HCT116 (cell line): ENCODE measurements around the gene CTIF. TPM values are rescaled to one million over a fixed set of nuclear protein-coding genes. Genes with fewer than 3 reads are reported as not detected.

Source experiments
- ATAC-seq: fragments of 200-7000 bp; cut with Tn5 transposase; 2 replicates; pipeline ENCODE4 v1.9.1; 2020; ENCODE audit warnings: mild to moderate bottlenecking, moderate library complexity
- BruUV-seq: library from RNA; stranded (reverse); fragments of 400-500 nt; replicated peaks from 2 replicates; lab custom pipeline; 2021; lab: Mats Ljungman, UMichigan
- CTCF ChIA-PET: fragments of 300-600 bp; sonication (Branson Sonifier 250); formaldehyde crosslinking; loops from one replicate; lab custom pipeline; 2021; ENCODE audit warnings: antibody characterized with exemption; lab: Charles Lee
- POLR2A ChIA-PET: fragments of 300-600, 350-600 bp; sonication (Branson Sonifier 250); formaldehyde crosslinking; loops from one replicate; lab custom pipeline; 2021; ENCODE audit warnings: antibody characterized with exemption; lab: Charles Lee
- RAD21 ChIA-PET, 2 experiments: fragments of 300-600 bp; sonication (Branson Sonifier 250); formaldehyde crosslinking; loops; one replicate each; lab custom pipeline; 2023; ENCODE audit warnings: low total read pairs in 2 of 2; ENCODE audit not compliant: uncharacterized antibody in 2 of 2, unreplicated experiment in 2 of 2, low non-redundant PET in 1 of 2; lab: Charles Lee
- DNase-seq: peaks from one replicate; pipeline ENCODE4 v3.0.0-alpha.2; 2010; ENCODE audit warnings: low read depth, low spot score
- H2AFZ ChIP-seq: fragments of 200-600 bp; shearing (Covaris generic), sonication (generic); 2 replicates; pipeline ENCODE4 v1.6.1; 2017; ENCODE audit warnings: low read depth, mixed run types, mixed read lengths, antibody characterized with exemption, low read length; ENCODE audit not compliant: poor library complexity, severe bottlenecking
- H3K27ac ChIP-seq: 2 replicates; pipeline ENCODE4 v1.5.1; 2012; ENCODE audit warnings: low read depth, low read length
- H3K27me3 ChIP-seq: fragments of 200-600 bp; sonication (generic); 2 replicates; pipeline ENCODE4 v1.6.1; 2016; ENCODE audit warnings: mixed run types, low read length, mixed read lengths; ENCODE audit not compliant: insufficient read depth
- H3K36me3 ChIP-seq, 2 experiments: fragments of 200-500 bp in 1 of 2; fragments of 200-600 bp in 1 of 2; sonication (Bioruptor generic) in 1 of 2; sonication (generic) in 1 of 2; 2 replicates each; pipeline versions ENCODE4 v1.5.1 to v1.6.1; 2014 to 2016; ENCODE audit warnings: low read length in 2 of 2, inconsistent platforms in 1 of 2, mixed read lengths in 1 of 2, mixed run types in 1 of 2; ENCODE audit not compliant: insufficient read depth in 2 of 2, control insufficient read depth in 1 of 2
- H3K4me1 ChIP-seq, 2 experiments: fragments of 200-600 bp in 1 of 2; sonication (generic) in 1 of 2; 2 replicates each; pipeline versions ENCODE4 v1.5.1 to v1.6.1; 2012 to 2017; ENCODE audit warnings: low read length in 2 of 2, inconsistent platforms in 1 of 2, mild to moderate bottlenecking in 1 of 2, mixed read lengths in 1 of 2, mixed run types in 1 of 2, moderate library complexity in 1 of 2; ENCODE audit not compliant: insufficient read depth in 2 of 2, control insufficient read depth in 1 of 2
- H3K4me2 ChIP-seq: fragments of 200-600 bp; sonication (generic); 2 replicates; pipeline ENCODE4 v1.6.1; 2017; ENCODE audit warnings: mixed run types, low read length, mixed read lengths
- H3K4me3 ChIP-seq, 2 experiments: fragments of 200-600 bp in 1 of 2; sonication (generic) in 1 of 2; replicated peaks in 1 of 2; 2 replicates each; pipeline ENCODE4 v1.5.1; 2011 to 2016; ENCODE audit warnings: low read length in 2 of 2, control low read depth in 1 of 2, low read depth in 1 of 2, mild to moderate bottlenecking in 1 of 2, mixed read lengths in 1 of 2, mixed run types in 1 of 2
- H3K79me2 ChIP-seq: fragments of 200-600 bp; sonication (generic); 2 replicates; pipeline ENCODE4 v1.6.1; 2017; ENCODE audit warnings: mild to moderate bottlenecking, mixed run types, low read length, moderate library complexity, mixed read lengths; ENCODE audit not compliant: insufficient read depth
- H3K9ac ChIP-seq: fragments of 200-600 bp; sonication (generic); 2 replicates; pipeline ENCODE4 v1.6.1; 2016; ENCODE audit warnings: low read length, mixed read lengths
- H3K9me2 ChIP-seq: fragments of 200-600 bp; sonication (generic), shearing (Covaris generic); 2 replicates; pipeline ENCODE4 v1.6.1; 2017; ENCODE audit warnings: mixed run types, mild to moderate bottlenecking, moderate library complexity; ENCODE audit not compliant: insufficient read depth
- H3K9me3 ChIP-seq, 2 experiments: fragments of 200-500 bp in 1 of 2; fragments of 200-600 bp in 1 of 2; sonication (Bioruptor generic) in 1 of 2; sonication (generic) in 1 of 2; 2 replicates each; pipeline ENCODE4 v1.6.1; 2014 to 2017; ENCODE audit warnings: low read length in 2 of 2, mixed read lengths in 2 of 2, inconsistent platforms in 1 of 2, low read depth in 1 of 2, mild to moderate bottlenecking in 1 of 2, mixed run types in 1 of 2, moderate library complexity in 1 of 2; ENCODE audit not compliant: control insufficient read depth in 1 of 2, insufficient read depth in 1 of 2
- H4K20me1 ChIP-seq: fragments of 200-600 bp; sonication (generic), shearing (Covaris generic); 2 replicates; pipeline ENCODE4 v1.6.1; 2017; ENCODE audit warnings: mixed run types, mild to moderate bottlenecking, moderate library complexity; ENCODE audit not compliant: insufficient read depth
- CBX3 ChIP-seq: IDR thresholded peaks from 2 replicates; pipeline ENCODE4 v1.6.1; 2012; ENCODE audit warnings: low read depth
- EGR1 ChIP-seq: IDR thresholded peaks from 2 replicates; pipeline ENCODE4 v1.6.1; 2012; ENCODE audit warnings: low read depth
- ELF1 ChIP-seq: IDR thresholded peaks from 2 replicates; pipeline ENCODE4 v1.6.1; 2012; ENCODE audit warnings: low read depth, borderline replicate concordance
- EZH2 ChIP-seq: fragments of 200-600 bp; sonication (generic); IDR thresholded peaks from 2 replicates; pipeline ENCODE4 v1.6.1; 2017; ENCODE audit warnings: antibody characterized with exemption, mixed run types
- EZH2phosphoT487 ChIP-seq: fragments of 200-600 bp; IDR thresholded peaks from 2 replicates; pipeline ENCODE4 v1.6.1; 2018; ENCODE audit warnings: antibody characterized with exemption, borderline replicate concordance
- FOSL1 ChIP-seq: IDR thresholded peaks from 2 replicates; pipeline ENCODE4 v1.6.1; 2012; ENCODE audit warnings: low read depth
- JUND ChIP-seq: IDR thresholded peaks from 2 replicates; pipeline ENCODE4 v1.6.1; 2012
- POLR2A ChIP-seq: IDR thresholded peaks from 2 replicates; pipeline ENCODE4 v1.7.0; 2011; ENCODE audit warnings: borderline replicate concordance; ENCODE audit not compliant: insufficient read depth, insufficient read length; ENCODE audit errors: extremely low read depth
- POLR2AphosphoS5 ChIP-seq: IDR thresholded peaks from 2 replicates; pipeline ENCODE4 v1.6.1; 2011; ENCODE audit warnings: mild to moderate bottlenecking, low read depth, low read length, moderate library complexity
- RAD21 ChIP-seq: IDR thresholded peaks from 2 replicates; pipeline ENCODE4 v1.6.1; 2012; ENCODE audit warnings: low read depth, mild to moderate bottlenecking
- SP1 ChIP-seq: IDR thresholded peaks from 2 replicates; pipeline ENCODE4 v1.6.1; 2012; ENCODE audit warnings: low read depth
- SRF ChIP-seq: IDR thresholded peaks from 2 replicates; pipeline ENCODE4 v1.6.1; 2012; ENCODE audit warnings: low read depth
- TCF7L2 ChIP-seq: IDR thresholded peaks from 2 replicates; pipeline ENCODE4 v1.7.0; 2011; ENCODE audit warnings: borderline replicate concordance, inconsistent platforms; ENCODE audit not compliant: insufficient read depth, insufficient read length; ENCODE audit errors: extremely low read depth
- ZFX ChIP-seq: fragments of 450-650 bp; IDR thresholded peaks from 2 replicates; pipeline ENCODE4 v1.6.1; 2017
- ZNF274 ChIP-seq: fragments of 200-500 bp; sonication (Bioruptor generic); IDR thresholded peaks from 2 replicates; pipeline ENCODE4 v1.6.1; 2014; ENCODE audit warnings: mild to moderate bottlenecking, low read depth, low read length, inconsistent platforms
- intact Hi-C: fragments of 100-400 bp; cut with micrococcal nuclease; formaldehyde crosslinking; loops from 2 replicates; pipeline ENCODE4 v1.10.0; 2022
- total RNA-seq: library from RNA; stranded (reverse); gene quantifications from one replicate; pipeline ENCODE4 v1.2.1, GENCODE V29; 2021; ENCODE audit not compliant: unreplicated experiment
- TF ChIP-seq, protein P1 (sequence below): IDR thresholded peaks from 2 replicates; pipeline ENCODE4 v1.6.1; 2012
- TF ChIP-seq, protein P2 (sequence below): IDR thresholded peaks from 2 replicates; pipeline ENCODE4 v1.6.1; 2012

The CTIF gene
- total RNA-seq, 1 experiment from 2014 or later, result 19.7 TPM

DNA sequence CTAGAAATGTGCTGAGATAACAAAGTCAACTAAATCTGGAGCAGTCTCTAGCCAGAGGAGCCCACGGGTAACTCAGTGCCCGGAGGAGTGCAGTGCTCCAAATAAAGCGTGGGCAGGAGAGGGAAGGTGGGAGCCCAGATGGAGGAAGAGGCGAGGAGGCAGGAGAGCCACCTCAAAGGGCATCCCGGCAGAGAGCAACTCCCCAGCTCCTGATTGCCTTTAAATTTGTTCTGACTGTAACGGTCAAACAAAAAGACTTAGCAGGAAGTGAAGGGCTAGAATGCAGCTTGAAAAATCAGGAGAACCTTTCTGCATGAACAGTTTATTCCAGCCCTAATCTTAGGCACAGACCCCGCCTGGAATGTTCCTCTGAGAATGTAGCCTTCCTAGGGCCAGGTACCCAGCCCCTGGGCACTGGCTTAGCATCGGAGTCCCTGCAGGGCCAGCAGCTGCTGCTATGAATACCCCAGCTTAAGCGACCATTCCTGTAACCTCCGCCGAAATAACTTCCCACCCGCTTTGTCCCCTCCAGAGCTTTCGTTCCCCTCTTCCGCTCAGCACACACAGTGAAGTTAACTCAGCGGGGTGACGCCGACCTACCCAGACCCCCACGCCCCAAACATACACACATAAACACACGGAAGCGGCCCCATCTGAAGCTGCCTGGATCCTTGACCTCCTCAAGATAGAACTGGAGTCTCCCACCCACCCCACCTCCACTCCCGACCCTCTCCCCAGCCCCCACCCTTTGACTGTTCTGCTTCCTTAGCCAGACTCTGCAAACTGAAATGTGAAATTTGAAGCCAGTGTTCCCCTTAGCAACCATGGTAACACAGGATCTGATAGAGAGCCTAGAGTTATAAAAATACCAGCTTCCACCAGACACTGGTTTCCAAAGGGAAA, 288.7 kb downstream of the CTIF start:
- H3K27ac ChIP-seq, result no peak overlapping the region
- no peak overlapping the region for H3K9ac ChIP-seq
- H3K9me3 ChIP-seq, result no peaks in the 10 kb centered on the region
- no peaks in the 10 kb centered on the region for H3K36me3 ChIP-seq
- no peaks in the 10 kb centered on the region for H3K9me2 ChIP-seq
- H3K79me2 ChIP-seq, result no peaks in the 10 kb centered on the region
- no peaks in the 10 kb centered on the region for H3K27me3 ChIP-seq
- ATAC-seq, result no peak
- no peak overlapping the region for H3K4me2 ChIP-seq
- no peak for DNase-seq
- H2AFZ ChIP-seq, result no peak overlapping the region
- H3K4me3 ChIP-seq, result no peak overlapping the region
- peaks cover 33 to 41% of the 10 kb centered on the region in 2 experiments for H3K4me1 ChIP-seq
- intact Hi-C loops, result no loop called here
- H4K20me1 ChIP-seq, result no peaks in the 10 kb centered on the region
- BruUV-seq, result no TSS peak
- TF ChIP-seq ZNF274, result no peak
- TF ChIP-seq SRF, result no peak
- no peak for TF ChIP-seq POLR2A
- TF ChIP-seq, protein P1, sequence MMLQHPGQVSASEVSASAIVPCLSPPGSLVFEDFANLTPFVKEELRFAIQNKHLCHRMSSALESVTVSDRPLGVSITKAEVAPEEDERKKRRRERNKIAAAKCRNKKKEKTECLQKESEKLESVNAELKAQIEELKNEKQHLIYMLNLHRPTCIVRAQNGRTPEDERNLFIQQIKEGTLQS, result no peak
- no peak for TF ChIP-seq RAD21
- TF ChIP-seq, protein P2, sequence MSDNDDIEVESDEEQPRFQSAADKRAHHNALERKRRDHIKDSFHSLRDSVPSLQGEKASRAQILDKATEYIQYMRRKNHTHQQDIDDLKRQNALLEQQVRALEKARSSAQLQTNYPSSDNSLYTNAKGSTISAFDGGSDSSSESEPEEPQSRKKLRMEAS, result no peak
- no peak for TF ChIP-seq EGR1
- no peak for TF ChIP-seq EZH2
- TF ChIP-seq TCF7L2, result no peak
- TF ChIP-seq ELF1, result no peak
- RAD21 ChIA-PET, result no interaction called here
- CTCF ChIA-PET, result no interaction called here
- POLR2A ChIA-PET, result no interaction called here

DNA sequence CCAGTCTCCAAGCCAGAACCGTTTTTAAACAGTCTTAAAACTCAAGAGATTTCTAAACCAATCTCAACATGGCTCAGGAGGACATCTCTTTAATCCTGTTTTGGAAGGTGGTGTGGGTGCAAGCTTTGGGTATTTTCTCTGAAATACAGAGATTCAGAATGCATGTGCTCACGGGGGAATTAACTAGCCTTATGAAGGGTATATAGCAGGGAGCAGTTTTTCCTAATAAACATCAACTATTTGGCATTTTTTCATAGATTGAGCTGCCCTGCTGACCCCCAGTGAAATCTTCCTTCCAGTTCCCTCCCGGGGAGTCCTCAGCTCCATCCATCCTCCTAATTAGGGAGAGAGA, 289.3 kb downstream of the CTIF start:
- intact Hi-C loops, result no loop called here
- TF ChIP-seq POLR2AphosphoS5, result no peak
- no peak for TF ChIP-seq FOSL1
- TF ChIP-seq JUND, result no peak
- no peak for TF ChIP-seq EGR1
- no peak for TF ChIP-seq POLR2A
- no peak for TF ChIP-seq SP1
- no peak for TF ChIP-seq ELF1
- no peak for TF ChIP-seq CBX3
- no peak for TF ChIP-seq ZFX
- TF ChIP-seq EZH2phosphoT487, result no peak
- TF ChIP-seq EZH2, result no peak
- no peak for TF ChIP-seq RAD21
- Histone ChIP-seq H4K20me1 (no peaks in the 10 kb centered on the region), H3K4me2 (no peak overlapping the region), H2AFZ (no peak overlapping the region), H3K4me3 (no peak overlapping the region), H3K79me2 (no peaks in the 10 kb centered on the region), H3K9me3 (no peaks in the 10 kb centered on the region), H3K27ac (no peak overlapping the region), H3K9me2 (no peaks in the 10 kb centered on the region), H3K36me3 (no peaks in the 10 kb centered on the region), H3K4me1 (peaks cover 37 to 48% of the 10 kb centered on the region in 2 experiments), H3K9ac (no peak overlapping the region), H3K27me3 (no peaks in the 10 kb centered on the region)
- ChIA-PET RAD21 (no interaction called here), POLR2A (no interaction called here), CTCF (no interaction called here)
- BruUV-seq, result no TSS peak
- no peak for ATAC-seq
- no peak for DNase-seq
